H1 (cell line): ENCODE measurements around the gene MAGI2. TPM values are rescaled to one million over a fixed set of nuclear protein-coding genes. Genes with fewer than 3 reads are reported as not detected.

ENCODE experiments used
- BRCA1 ChIP-seq: IDR thresholded peaks from 2 replicates; pipeline ENCODE4 v1.6.1; 2012; ENCODE audit warnings: low read depth, low read length, improper control_type of control experiment
- JUND ChIP-seq: IDR thresholded peaks from 2 replicates; pipeline ENCODE4 v1.6.1; 2011; ENCODE audit warnings: mild to moderate bottlenecking, improper control_type of control experiment, low read length
- KDM5A ChIP-seq: fragments of 200-600 bp; IDR thresholded peaks from 2 replicates; pipeline ENCODE4 v1.7.1; 2012; ENCODE audit warnings: mild to moderate bottlenecking, low read length, inconsistent platforms, mixed read lengths
- MAX ChIP-seq: IDR thresholded peaks from 2 replicates; pipeline ENCODE4 v1.6.1; 2012; ENCODE audit warnings: inconsistent platforms
- TCF12 ChIP-seq: IDR thresholded peaks from 2 replicates; pipeline ENCODE4 v1.6.1; 2011; ENCODE audit warnings: low read depth, mild to moderate bottlenecking, low read length
- polyA plus RNA-seq, 7 experiments: library from polyadenylated mRNA; depleted of rRNA in 3 of 7; stranded (reverse) in 5 of 7; unstranded in 2 of 7; fragments of >200 nt in 5 of 7; fragments of 200-250 nt in 2 of 7; gene quantifications; 1 replicate in 5 of 7; 2 replicates in 1 of 7; 4 replicates in 1 of 7; pipeline versions ENCODE4 v1.2.1 to v1.2.3, GENCODE V29; 2011 to 2013; ENCODE audit warnings: missing spikeins in 2 of 7, mixed read lengths in 2 of 7
- total RNA-seq: library from RNA; stranded (reverse); fragmentation: NEBNext Ultra II Directional; extraction: Animal tissue kit (Norgen Biotek cat#: 25700); gene quantifications from 2 replicates; pipeline ENCODE4 v1.2.1, GENCODE V29; 2021

MAGI2 gene
- total and polyA plus RNA-seq, 2 of the 8 experiments (the other 6 are each of a cell fraction or from before 2014, with no cell fraction given): 6.0 to 27.3 TPM

- TF ChIP-seq BRCA1 (no peak), KDM5A (no peak), JUND (no peak), MAX (no peak), TCF12 (no peak)
Observed at GRCh38 chr7:79353720-79354468, 99.6 kb downstream of the MAGI2 start (continued).
